ENCODE measurements around the gene EDN1.

The EDN1 gene

GRCh38 chr6:12342664-12343063 is 52.5 kb downstream of the EDN1 start:
- Histone ChIP-seq H3K79me2 (ENCODE audit: insufficient read depth, low read depth) (no peaks in the 10 kb centered on the region), H4K20me1 (ENCODE audit: insufficient read depth) (no peaks in the 10 kb centered on the region), H3K4me3 (IDR thresholded peaks at IDR 0.05; ENCODE audit: insufficient read depth, low read depth, low read length) (no peak overlapping the region), H3K9ac (no peak overlapping the region), H3K27ac (no peak overlapping the region), H3K4me1 (ENCODE audit: low read depth, poor library complexity, severe bottlenecking) (no peaks in the 10 kb centered on the region), H3K4me2 (no peak overlapping the region), H2AFZ (ENCODE audit: low read depth) (no peak overlapping the region), H3K36me3 (ENCODE audit: insufficient read depth) (no peaks in the 10 kb centered on the region), H3K27me3 (ENCODE audit: insufficient read depth, low read depth) (no peaks in the 10 kb centered on the region)
- no peak for TF ChIP-seq CTCF (conservative IDR thresholded peaks at IDR 0.05; ENCODE audit: low read depth, low read length)

- no peak overlapping the region for H3K9ac ChIP-seq
- no peaks in the 10 kb centered on the region for H3K36me3 ChIP-seq (ENCODE audit: insufficient read depth)
- H3K4me1 ChIP-seq (ENCODE audit: low read depth, poor library complexity, severe bottlenecking): no peaks in the 10 kb centered on the region
- H3K27me3 ChIP-seq (ENCODE audit: insufficient read depth, low read depth): no peaks in the 10 kb centered on the region
- no peak overlapping the region for H2AFZ ChIP-seq (ENCODE audit: low read depth)
- H3K4me3 ChIP-seq (IDR thresholded peaks at IDR 0.05; ENCODE audit: insufficient read depth, low read depth, low read length): no peak overlapping the region
- H3K4me2 ChIP-seq: no peak overlapping the region
- no peak for TF ChIP-seq CTCF (conservative IDR thresholded peaks at IDR 0.05; ENCODE audit: low read depth, low read length)
- H3K79me2 ChIP-seq (ENCODE audit: insufficient read depth, low read depth): no peaks in the 10 kb centered on the region
- H3K27ac ChIP-seq: no peak overlapping the region
- H4K20me1 ChIP-seq (ENCODE audit: insufficient read depth): no peaks in the 10 kb centered on the region
These were observed 52.9 kb downstream of the EDN1 start for GRCh38 chr6:12343122-12343439.

- H2AFZ ChIP-seq (ENCODE audit: low read depth): no peak overlapping the region
- no peaks in the 10 kb centered on the region for H3K27me3 ChIP-seq (ENCODE audit: insufficient read depth, low read depth)
- H3K4me1 ChIP-seq (ENCODE audit: low read depth, poor library complexity, severe bottlenecking): no peaks in the 10 kb centered on the region
- H3K79me2 ChIP-seq (ENCODE audit: insufficient read depth, low read depth): no peaks in the 10 kb centered on the region
- H4K20me1 ChIP-seq (ENCODE audit: insufficient read depth): no peaks in the 10 kb centered on the region
- H3K36me3 ChIP-seq (ENCODE audit: insufficient read depth): no peaks in the 10 kb centered on the region
- H3K27ac ChIP-seq: no peak overlapping the region
- H3K9ac ChIP-seq: no peak overlapping the region
- no peak for TF ChIP-seq CTCF (conservative IDR thresholded peaks at IDR 0.05; ENCODE audit: low read depth, low read length)
- H3K4me2 ChIP-seq: no peak overlapping the region
- no peak overlapping the region for H3K4me3 ChIP-seq (IDR thresholded peaks at IDR 0.05; ENCODE audit: insufficient read depth, low read depth, low read length)
These were observed 53.4 kb downstream of the EDN1 start for GRCh38 chr6:12343440-12344162.

GRCh38 chr6:12344296-12344695 is 54.1 kb downstream of the EDN1 start:
- Histone ChIP-seq H3K79me2 (ENCODE audit: insufficient read depth, low read depth) (no peaks in the 10 kb centered on the region), H3K4me2 (no peak overlapping the region), H3K27ac (no peak overlapping the region), H3K9ac (no peak overlapping the region), H3K36me3 (ENCODE audit: insufficient read depth) (no peaks in the 10 kb centered on the region), H3K27me3 (ENCODE audit: insufficient read depth, low read depth) (no peaks in the 10 kb centered on the region), H2AFZ (ENCODE audit: low read depth) (no peak overlapping the region), H3K4me3 (IDR thresholded peaks at IDR 0.05; ENCODE audit: insufficient read depth, low read depth, low read length) (no peak overlapping the region), H4K20me1 (ENCODE audit: insufficient read depth) (no peaks in the 10 kb centered on the region), H3K4me1 (ENCODE audit: low read depth, poor library complexity, severe bottlenecking) (no peaks in the 10 kb centered on the region)
- TF ChIP-seq CTCF (conservative IDR thresholded peaks at IDR 0.05; ENCODE audit: low read depth, low read length): no peak
